NCI-H446 treated with DMSO at 0.1 percent for 48 hours (cell line): ENCODE measurements around the gene PRM3.

ENCODE experiments used
- DNase-seq: peaks from one replicate; lab custom pipeline; 2025; lab: John Stamatoyannopoulos, UW

The PRM3 gene

GRCh38 chr16:11258553-11259492 lies 14.6 kb downstream of the PRM3 start:
- no peak for DNase-seq

GRCh38 chr16:11257131-11257938 lies 16.1 kb downstream of the PRM3 start:
- peak; percentile 35 for DNase-seq

GRCh38 chr16:11256661-11257130 lies 16.7 kb downstream of the PRM3 start:
- DNase-seq: no peak

- peak; percentile 31 for DNase-seq
These were observed 17.4 kb downstream of the PRM3 start, which contains the start of gene SOCS1 for GRCh38 chr16:11255737-11256660. Gene SOCS1 (minus strand): TSS chr16:11256204. CDS start chr16:11255478, 726 bp downstream.

GRCh38 chr16:11254913-11255736 lies 18.3 kb downstream of the PRM3 start:
- DNase-seq: no peak

- no peak for DNase-seq
These were observed 19.2 kb downstream of the PRM3 start for GRCh38 chr16:11253995-11254912.

GRCh38 chr16:11253009-11253994 lies 20.1 kb downstream of the PRM3 start:
- no peak for DNase-seq

GRCh38 chr16:11252482-11252931 lies 20.9 kb downstream of the PRM3 start:
- DNase-seq: no peak

- DNase-seq: no peak
These were observed 21.6 kb downstream of the PRM3 start for GRCh38 chr16:11251525-11252481.

- DNase-seq: no peak
These were observed 22.5 kb downstream of the PRM3 start for GRCh38 chr16:11250786-11251524.

- no peak for DNase-seq
These were observed 23.2 kb downstream of the PRM3 start for GRCh38 chr16:11250091-11250785.

- DNase-seq: no peak
These were observed 24.0 kb downstream of the PRM3 start for GRCh38 chr16:11249233-11250061.

GRCh38 chr16:11248133-11248532 lies 25.3 kb downstream of the PRM3 start:
- DNase-seq: no peak

GRCh38 chr16:11245988-11246387 lies 27.4 kb downstream of the PRM3 start:
- DNase-seq: no peak

GRCh38 chr16:11245222-11245737 lies 28.1 kb downstream of the PRM3 start:
- DNase-seq: no peak
